LNCAP (cell line): ENCODE data around the gene IL1RAPL2.

ENCODE experiments used
- CTCF ChIP-seq: fragments of 450-650 bp; IDR thresholded peaks from 2 replicates; pipeline ENCODE4 v1.5.1; 2017; ENCODE audit warnings: mild to moderate bottlenecking

IL1RAPL2 gene

GRCh38 chrX:105550043-105550663 is 984.2 kb downstream of the IL1RAPL2 start:
- no peak for TF ChIP-seq CTCF

GRCh38 chrX:105552395-105552794 is 986.4 kb downstream of the IL1RAPL2 start:
- TF ChIP-seq CTCF: no peak

GRCh38 chrX:105553118-105553517 is 987.1 kb downstream of the IL1RAPL2 start:
- no peak for TF ChIP-seq CTCF

- TF ChIP-seq CTCF: no peak
Measured at GRCh38 chrX:105564501-105564900, 998.5 kb downstream of the IL1RAPL2 start.

GRCh38 chrX:105565856-105566255 is 999.9 kb downstream of the IL1RAPL2 start:
- TF ChIP-seq CTCF: no peak

GRCh38 chrX:105567082-105567481 is 1001.1 kb downstream of the IL1RAPL2 start:
- no peak for TF ChIP-seq CTCF

- no peak for TF ChIP-seq CTCF
Measured at GRCh38 chrX:105608745-105609144, 1042.7 kb downstream of the IL1RAPL2 start.

GRCh38 chrX:105609530-105609929 is 1043.5 kb downstream of the IL1RAPL2 start:
- TF ChIP-seq CTCF: no peak
